Osteoblast (primary cell): ENCODE data around the gene OTOGL. TPM values are rescaled to one million over a fixed set of nuclear protein-coding genes. Genes with fewer than 3 reads are reported as not detected.

Experiments used
- DNase-seq: peaks from one replicate; pipeline ENCODE4 v3.0.0; 2011; ENCODE audit warnings: low spot score, mixed read lengths; ENCODE audit not compliant: insufficient read length; ENCODE audit errors: missing footprints
- H2AFZ ChIP-seq: 2 replicates; pipeline ENCODE4 v1.6.0; 2011; ENCODE audit warnings: mild to moderate bottlenecking, low read length
- H3K27ac ChIP-seq: 2 replicates; pipeline ENCODE4 v1.5.1; 2011; ENCODE audit warnings: mild to moderate bottlenecking, low read depth, low read length, moderate library complexity
- H3K27me3 ChIP-seq: 2 replicates; pipeline ENCODE4 v1.6.0; 2012; ENCODE audit warnings: mild to moderate bottlenecking, control low read depth, inconsistent platforms, low read length, moderate library complexity; ENCODE audit not compliant: insufficient read depth
- H3K36me3 ChIP-seq: 2 replicates; pipeline ENCODE4 v1.5.1; 2011; ENCODE audit warnings: mild to moderate bottlenecking, low read length, control low read depth, moderate library complexity; ENCODE audit not compliant: insufficient read depth
- H3K4me1 ChIP-seq: 2 replicates; pipeline ENCODE4 v1.5.1; 2011; ENCODE audit warnings: mild to moderate bottlenecking, low read length, control low read depth, moderate library complexity; ENCODE audit not compliant: insufficient read depth
- H3K4me2 ChIP-seq: 2 replicates; pipeline ENCODE4 v1.6.0; 2011; ENCODE audit warnings: mild to moderate bottlenecking, low read length; ENCODE audit not compliant: insufficient read depth
- H3K4me3 ChIP-seq: fragments of 200-600 bp; sonication (generic); 3 replicates; pipeline ENCODE4 v1.5.1; 2012; ENCODE audit warnings: mild to moderate bottlenecking, low read length, inconsistent platforms; ENCODE audit not compliant: insufficient read depth
- H3K79me2 ChIP-seq: 2 replicates; pipeline ENCODE4 v1.6.0; 2012; ENCODE audit warnings: mild to moderate bottlenecking, low read length, control low read depth, inconsistent platforms; ENCODE audit not compliant: insufficient read depth
- H3K9me3 ChIP-seq: 2 replicates; pipeline ENCODE4 v1.5.1; 2011; ENCODE audit warnings: low read depth, low read length, control low read depth
- H4K20me1 ChIP-seq: 2 replicates; pipeline ENCODE4 v1.6.0; 2012; ENCODE audit warnings: mild to moderate bottlenecking, low read length, control low read depth; ENCODE audit not compliant: insufficient read depth
- CTCF ChIP-seq: IDR thresholded peaks from 2 replicates; pipeline ENCODE4 v1.5.1; 2011; ENCODE audit warnings: mild to moderate bottlenecking, low read depth, low read length, moderate library complexity; ENCODE audit errors: extremely low read depth
- total RNA-seq: library from RNA; depleted of rRNA; stranded (reverse); fragments of >200 nt; gene quantifications from 2 replicates; pipeline ENCODE4 v1.2.3, GENCODE V29; 2012

OTOGL gene
- total RNA-seq, 1 donor: 0.36 TPM

- no peak overlapping the region for H3K27ac ChIP-seq
- no peak overlapping the region for H3K4me3 ChIP-seq
- no peak overlapping the region for H3K4me2 ChIP-seq
- H3K79me2 ChIP-seq: no peaks in the 10 kb centered on the region
- no peaks in the 10 kb centered on the region for H3K27me3 ChIP-seq
- no peaks in the 10 kb centered on the region for H3K9me3 ChIP-seq
- H3K36me3 ChIP-seq: no peaks in the 10 kb centered on the region
- H3K4me1 ChIP-seq: peaks cover 7% of the 10 kb centered on the region
- H4K20me1 ChIP-seq: no peaks in the 10 kb centered on the region
- DNase-seq: no peak
- peak overlapping the region; percentile 56 for H2AFZ ChIP-seq
- TF ChIP-seq CTCF: no peak
Observed at GRCh38 chr12:80257920-80258319, 158.6 kb downstream of the OTOGL start.

- DNase-seq: no peak
- H3K4me1 ChIP-seq: peaks cover 19% of the 10 kb centered on the region
- H3K27me3 ChIP-seq: no peaks in the 10 kb centered on the region
- TF ChIP-seq CTCF: no peak
- no peak overlapping the region for H3K4me2 ChIP-seq
- no peak overlapping the region for H3K27ac ChIP-seq
- H2AFZ ChIP-seq: no peak overlapping the region
- no peaks in the 10 kb centered on the region for H4K20me1 ChIP-seq
- H3K36me3 ChIP-seq: no peaks in the 10 kb centered on the region
- no peaks in the 10 kb centered on the region for H3K9me3 ChIP-seq
- H3K4me3 ChIP-seq: no peak overlapping the region
- no peaks in the 10 kb centered on the region for H3K79me2 ChIP-seq
Observed at GRCh38 chr12:80260269-80260668, 160.9 kb downstream of the OTOGL start.

GRCh38 chr12:80261403-80261802, 162.1 kb downstream of the OTOGL start:
- Histone ChIP-seq H3K79me2 (no peaks in the 10 kb centered on the region), H3K27me3 (no peaks in the 10 kb centered on the region), H3K9me3 (no peaks in the 10 kb centered on the region), H3K36me3 (no peaks in the 10 kb centered on the region), H2AFZ (no peak overlapping the region), H3K4me1 (peaks cover 19% of the 10 kb centered on the region), H3K27ac (no peak overlapping the region), H4K20me1 (no peaks in the 10 kb centered on the region), H3K4me2 (no peak overlapping the region), H3K4me3 (no peak overlapping the region)
- no peak for TF ChIP-seq CTCF
- DNase-seq: no peak

GRCh38 chr12:80262346-80262745, 163.0 kb downstream of the OTOGL start:
- peak; percentile 23 for DNase-seq
- no peaks in the 10 kb centered on the region for H3K79me2 ChIP-seq
- peaks cover 19% of the 10 kb centered on the region for H3K4me1 ChIP-seq
- no peak for TF ChIP-seq CTCF
- H3K27ac ChIP-seq: peak overlapping the region; percentile 46
- no peak overlapping the region for H2AFZ ChIP-seq
- H3K4me2 ChIP-seq: peak overlapping the region; percentile 37
- H3K4me3 ChIP-seq: no peak overlapping the region
- H4K20me1 ChIP-seq: no peaks in the 10 kb centered on the region
- H3K9me3 ChIP-seq: no peaks in the 10 kb centered on the region
- H3K36me3 ChIP-seq: no peaks in the 10 kb centered on the region
- no peaks in the 10 kb centered on the region for H3K27me3 ChIP-seq
